ENCODE results near the gene CLASRP.

The CLASRP gene

GRCh38 chr19:45021971-45022370, 16.9 kb upstream of the CLASRP start:
- no peak for TF ChIP-seq POLR2AphosphoS5 (IDR thresholded peaks at IDR 0.05; ENCODE audit: low read depth, low read length)
- TF ChIP-seq TAF1 (IDR thresholded peaks at IDR 0.05; ENCODE audit: borderline replicate concordance, insufficient read depth, low read length): no peak
- TF ChIP-seq REST (IDR thresholded peaks at IDR 0.05; ENCODE audit: insufficient read depth in 1 of 2, low read depth in 2 of 2, low read length in 2 of 2): no peak

- TF ChIP-seq SIN3A (IDR thresholded peaks at IDR 0.05; ENCODE audit: borderline replicate concordance, insufficient read depth, low read length): no peak
- TF ChIP-seq REST (IDR thresholded peaks at IDR 0.05; ENCODE audit: insufficient read depth in 1 of 2, low read depth in 2 of 2, low read length in 2 of 2): no peak
- TF ChIP-seq POLR2AphosphoS5 (IDR thresholded peaks at IDR 0.05; ENCODE audit: low read depth, low read length): no peak
Observed at GRCh38 chr19:45023048-45023447, 15.8 kb upstream of the CLASRP start.

- TF ChIP-seq SIN3A (IDR thresholded peaks at IDR 0.05; ENCODE audit: borderline replicate concordance, insufficient read depth, low read length): no peak
- TF ChIP-seq POLR2AphosphoS5 (IDR thresholded peaks at IDR 0.05; ENCODE audit: low read depth, low read length): no peak
- TF ChIP-seq FOXP2 (optimal IDR thresholded peaks at IDR 0.05; ENCODE audit: borderline replicate concordance, extremely low read depth, extremely low read length, insufficient read depth): no peak
- no peak for TF ChIP-seq REST (IDR thresholded peaks at IDR 0.05; ENCODE audit: insufficient read depth in 1 of 2, low read depth in 2 of 2, low read length in 2 of 2)
- TF ChIP-seq TAF1 (IDR thresholded peaks at IDR 0.05; ENCODE audit: borderline replicate concordance, insufficient read depth, low read length): no peak
Observed at GRCh38 chr19:45025264-45025663, 13.6 kb upstream of the CLASRP start.

- TF ChIP-seq FOXP2 (optimal IDR thresholded peaks at IDR 0.05; ENCODE audit: borderline replicate concordance, extremely low read depth, extremely low read length, insufficient read depth) (no peak), REST (IDR thresholded peaks at IDR 0.05; ENCODE audit: insufficient read depth in 1 of 2, low read depth in 2 of 2, low read length in 2 of 2) (no peak), TAF1 (IDR thresholded peaks at IDR 0.05; ENCODE audit: borderline replicate concordance, insufficient read depth, low read length) (no peak), SIN3A (IDR thresholded peaks at IDR 0.05; ENCODE audit: borderline replicate concordance, insufficient read depth, low read length) (no peak), POLR2AphosphoS5 (IDR thresholded peaks at IDR 0.05; ENCODE audit: low read depth, low read length) (no peak)
Observed at GRCh38 chr19:45027371-45027770, 11.5 kb upstream of the CLASRP start.

GRCh38 chr19:45030825-45031224, 8.0 kb upstream of the CLASRP start:
- no peak for TF ChIP-seq SIN3A (IDR thresholded peaks at IDR 0.05; ENCODE audit: borderline replicate concordance, insufficient read depth, low read length)
- TF ChIP-seq POLR2AphosphoS5 (IDR thresholded peaks at IDR 0.05; ENCODE audit: low read depth, low read length): no peak
- no peak for TF ChIP-seq REST (IDR thresholded peaks at IDR 0.05; ENCODE audit: insufficient read depth in 1 of 2, low read depth in 2 of 2, low read length in 2 of 2)
- TF ChIP-seq TAF1 (IDR thresholded peaks at IDR 0.05; ENCODE audit: borderline replicate concordance, insufficient read depth, low read length): no peak
- no peak for TF ChIP-seq FOXP2 (optimal IDR thresholded peaks at IDR 0.05; ENCODE audit: borderline replicate concordance, extremely low read depth, extremely low read length, insufficient read depth)
